ENCODE measurements around the gene PROB1. TPM values are rescaled to one million over a fixed set of nuclear protein-coding genes. Genes with fewer than 3 reads are reported as not detected.

The PROB1 gene
- total and polyA plus RNA-seq, 9 of the 15 experiments (the other 6 are each of a cell fraction or from before 2014, with no cell fraction given): 0.01 to 1.8 (median 0.47) TPM

DNA sequence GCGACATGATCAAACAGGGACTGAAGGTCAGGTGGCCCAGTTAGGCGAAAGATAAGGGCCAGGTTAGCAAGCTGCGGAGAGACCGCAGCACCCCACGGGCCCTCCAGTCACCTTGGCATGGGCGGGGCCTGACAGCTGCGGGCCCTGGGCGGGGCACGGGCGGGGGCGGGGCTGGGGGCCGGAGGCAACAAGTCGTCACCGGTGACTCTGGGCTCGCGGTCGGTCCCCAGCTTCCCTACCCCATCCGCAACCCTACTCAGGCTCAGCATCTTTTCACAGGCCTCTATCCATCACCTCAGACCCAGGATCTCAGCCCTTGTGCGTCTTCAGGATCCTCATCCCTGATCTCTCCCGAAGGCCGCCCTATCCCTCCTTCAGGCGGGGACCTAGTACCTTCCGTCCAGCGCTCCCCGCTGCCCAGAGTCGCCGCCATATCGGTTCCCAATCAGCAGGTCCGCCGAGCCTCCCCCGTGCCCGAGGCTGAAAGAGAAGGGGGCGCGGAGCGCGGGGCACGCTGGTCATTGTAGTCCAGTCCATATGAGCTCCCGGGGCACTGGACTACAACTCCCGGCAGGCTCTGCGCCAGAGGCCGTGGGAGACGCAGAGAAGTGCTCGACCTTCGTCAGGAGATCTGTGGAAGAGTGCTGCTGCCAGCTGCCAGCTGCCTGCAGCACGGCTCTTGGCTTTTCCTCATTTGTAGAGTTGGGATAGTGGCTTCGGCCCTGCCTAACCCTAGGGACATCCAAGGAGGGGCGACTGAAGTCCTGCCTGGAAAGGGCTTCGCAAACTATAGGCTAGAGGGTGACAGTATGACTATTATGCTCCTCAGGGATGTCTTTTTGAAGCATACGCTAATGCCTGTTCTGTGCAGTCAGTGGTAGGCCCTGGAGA, 44.4 kb upstream of the PROB1 start, which contains the start of gene DNAJC18 (continued):
- TF ChIP-seq PYGO2 (tag; IDR thresholded peaks at IDR 0.05) (no peak), LCOR (CRISPR knock-in tag; IDR thresholded peaks at IDR 0.05) (0 out of 2 replicates have a peak, but pooled peaks have one; percentile 35), POLR2H (tag; IDR thresholded peaks at IDR 0.05; ENCODE audit: low read depth) (no peak; the same call in 1 of the 2 replicates), ELF4 (CRISPR knock-in tag; IDR thresholded peaks at IDR 0.05) (no peak), WHSC1 (IDR thresholded peaks at IDR 0.05; ENCODE audit: low read length) (no peak), RBM17 (IDR thresholded peaks at IDR 0.05; ENCODE audit: borderline replicate concordance, low read depth, low read length) (no peak), FOXM1 (IDR thresholded peaks at IDR 0.05; ENCODE audit: low read depth) (no peak), FOXM1 (CRISPR knock-in tag; IDR thresholded peaks at IDR 0.05; ENCODE audit: low read depth) (0 out of 2 replicates have a peak, but pooled peaks have one; percentile 75), NFE2L1 (tag; IDR thresholded peaks at IDR 0.05; ENCODE audit: borderline replicate concordance, low read depth) (no peak), SETDB1 (IDR thresholded peaks at IDR 0.05; ENCODE audit: low read length) (no peak), ADNP (tag; IDR thresholded peaks at IDR 0.05) (no peak)
- TF ChIP-seq, protein P1, sequence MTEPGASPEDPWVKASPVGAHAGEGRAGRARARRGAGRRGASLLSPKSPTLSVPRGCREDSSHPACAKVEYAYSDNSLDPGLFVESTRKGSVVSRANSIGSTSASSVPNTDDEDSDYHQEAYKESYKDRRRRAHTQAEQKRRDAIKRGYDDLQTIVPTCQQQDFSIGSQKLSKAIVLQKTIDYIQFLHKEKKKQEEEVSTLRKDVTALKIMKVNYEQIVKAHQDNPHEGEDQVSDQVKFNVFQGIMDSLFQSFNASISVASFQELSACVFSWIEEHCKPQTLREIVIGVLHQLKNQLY (CRISPR knock-in tag; conservative IDR thresholded peaks at IDR 0.05): no peak
- TF ChIP-seq, protein P2, sequence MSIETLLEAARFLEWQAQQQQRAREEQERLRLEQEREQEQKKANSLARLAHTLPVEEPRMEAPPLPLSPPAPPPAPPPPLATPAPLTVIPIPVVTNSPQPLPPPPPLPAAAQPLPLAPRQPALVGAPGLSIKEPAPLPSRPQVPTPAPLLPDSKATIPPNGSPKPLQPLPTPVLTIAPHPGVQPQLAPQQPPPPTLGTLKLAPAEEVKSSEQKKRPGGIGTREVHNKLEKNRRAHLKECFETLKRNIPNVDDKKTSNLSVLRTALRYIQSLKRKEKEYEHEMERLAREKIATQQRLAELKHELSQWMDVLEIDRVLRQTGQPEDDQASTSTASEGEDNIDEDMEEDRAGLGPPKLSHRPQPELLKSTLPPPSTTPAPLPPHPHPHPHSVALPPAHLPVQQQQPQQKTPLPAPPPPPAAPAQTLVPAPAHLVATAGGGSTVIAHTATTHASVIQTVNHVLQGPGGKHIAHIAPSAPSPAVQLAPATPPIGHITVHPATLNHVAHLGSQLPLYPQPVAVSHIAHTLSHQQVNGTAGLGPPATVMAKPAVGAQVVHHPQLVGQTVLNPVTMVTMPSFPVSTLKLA (conservative IDR thresholded peaks at IDR 0.05): peak in 1 of 2 experiments; percentile 70; a peak in 3 of 4 replicates
- TF ChIP-seq, protein P3, sequence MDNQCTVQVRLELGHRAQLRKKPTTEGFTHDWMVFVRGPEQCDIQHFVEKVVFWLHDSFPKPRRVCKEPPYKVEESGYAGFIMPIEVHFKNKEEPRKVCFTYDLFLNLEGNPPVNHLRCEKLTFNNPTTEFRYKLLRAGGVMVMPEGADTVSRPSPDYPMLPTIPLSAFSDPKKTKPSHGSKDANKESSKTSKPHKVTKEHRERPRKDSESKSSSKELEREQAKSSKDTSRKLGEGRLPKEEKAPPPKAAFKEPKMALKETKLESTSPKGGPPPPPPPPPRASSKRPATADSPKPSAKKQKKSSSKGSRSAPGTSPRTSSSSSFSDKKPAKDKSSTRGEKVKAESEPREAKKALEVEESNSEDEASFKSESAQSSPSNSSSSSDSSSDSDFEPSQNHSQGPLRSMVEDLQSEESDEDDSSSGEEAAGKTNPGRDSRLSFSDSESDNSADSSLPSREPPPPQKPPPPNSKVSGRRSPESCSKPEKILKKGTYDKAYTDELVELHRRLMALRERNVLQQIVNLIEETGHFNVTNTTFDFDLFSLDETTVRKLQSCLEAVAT (IDR thresholded peaks at IDR 0.05): no peak
- TF ChIP-seq, protein P4, sequence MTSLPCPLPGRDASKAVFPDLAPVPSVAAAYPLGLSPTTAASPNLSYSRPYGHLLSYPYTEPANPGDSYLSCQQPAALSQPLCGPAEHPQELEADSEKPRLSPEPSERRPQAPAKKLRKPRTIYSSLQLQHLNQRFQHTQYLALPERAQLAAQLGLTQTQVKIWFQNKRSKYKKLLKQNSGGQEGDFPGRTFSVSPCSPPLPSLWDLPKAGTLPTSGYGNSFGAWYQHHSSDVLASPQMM (CRISPR knock-in tag; IDR thresholded peaks at IDR 0.05): no peak
- TF ChIP-seq, protein P5, sequence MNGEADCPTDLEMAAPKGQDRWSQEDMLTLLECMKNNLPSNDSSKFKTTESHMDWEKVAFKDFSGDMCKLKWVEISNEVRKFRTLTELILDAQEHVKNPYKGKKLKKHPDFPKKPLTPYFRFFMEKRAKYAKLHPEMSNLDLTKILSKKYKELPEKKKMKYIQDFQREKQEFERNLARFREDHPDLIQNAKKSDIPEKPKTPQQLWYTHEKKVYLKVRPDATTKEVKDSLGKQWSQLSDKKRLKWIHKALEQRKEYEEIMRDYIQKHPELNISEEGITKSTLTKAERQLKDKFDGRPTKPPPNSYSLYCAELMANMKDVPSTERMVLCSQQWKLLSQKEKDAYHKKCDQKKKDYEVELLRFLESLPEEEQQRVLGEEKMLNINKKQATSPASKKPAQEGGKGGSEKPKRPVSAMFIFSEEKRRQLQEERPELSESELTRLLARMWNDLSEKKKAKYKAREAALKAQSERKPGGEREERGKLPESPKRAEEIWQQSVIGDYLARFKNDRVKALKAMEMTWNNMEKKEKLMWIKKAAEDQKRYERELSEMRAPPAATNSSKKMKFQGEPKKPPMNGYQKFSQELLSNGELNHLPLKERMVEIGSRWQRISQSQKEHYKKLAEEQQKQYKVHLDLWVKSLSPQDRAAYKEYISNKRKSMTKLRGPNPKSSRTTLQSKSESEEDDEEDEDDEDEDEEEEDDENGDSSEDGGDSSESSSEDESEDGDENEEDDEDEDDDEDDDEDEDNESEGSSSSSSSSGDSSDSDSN (IDR thresholded peaks at IDR 0.05; ENCODE audit: borderline replicate concordance in 1 of 2, low read depth in 2 of 2, low read length in 2 of 2): 0 out of 4 replicates have a peak, but pooled peaks of 1 of the 2 experiments have one; percentile 15
